HG03139 (cell line): ENCODE results near the gene MST1.

ENCODE experiments used
- ATAC-seq: cut with Tn5 transposase; IDR thresholded peaks from one replicate; pipeline ENCODE4 v1.9.1; 2021; ENCODE audit not compliant: unreplicated experiment

Gene MST1

DNA sequence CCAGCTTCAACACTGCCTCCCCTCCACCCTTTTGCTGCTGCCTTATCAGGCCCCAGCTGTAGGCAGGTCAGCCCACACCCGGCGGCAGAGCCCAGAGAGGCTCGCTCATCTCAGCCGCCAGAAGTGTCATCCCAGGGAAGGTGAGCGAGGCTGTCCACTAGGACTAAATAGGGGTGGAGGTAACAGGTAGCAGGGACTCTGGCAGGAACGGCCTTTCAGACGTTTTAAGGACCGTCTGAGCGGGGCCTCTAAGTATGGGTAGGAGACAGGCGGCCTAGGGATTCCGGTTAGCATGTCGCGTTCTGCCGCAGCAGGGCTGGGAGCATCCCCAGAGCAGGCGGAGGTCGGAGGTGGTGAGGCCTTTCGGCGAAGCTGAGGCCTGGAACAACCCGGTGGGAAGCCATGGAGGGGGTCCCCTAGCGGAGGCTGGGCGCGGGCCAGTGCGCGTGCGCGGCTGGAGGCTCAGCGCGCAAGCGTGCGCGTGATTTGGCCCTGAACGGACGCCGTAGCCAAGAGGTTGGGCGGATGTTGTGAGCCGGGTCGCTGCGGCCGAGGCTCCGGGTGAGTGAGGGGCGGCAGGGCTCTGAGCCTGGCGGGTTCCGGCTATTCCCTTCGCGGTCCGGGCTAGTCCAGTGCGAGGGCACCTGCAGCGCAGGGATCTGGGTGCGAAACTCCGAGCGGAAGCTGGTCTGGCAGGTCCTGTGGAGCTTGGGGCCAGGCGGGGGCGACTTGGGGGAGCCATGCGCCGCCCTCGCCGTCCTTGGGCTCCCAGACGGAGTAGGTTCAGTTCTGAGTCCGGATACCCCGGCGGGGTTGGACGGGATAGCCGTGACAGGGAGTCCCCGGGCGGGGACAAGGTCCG lies at the start of gene MST1, which contains the start of gene RNF123:
MST1 (minus strand) TSS at position 429 of the 862 bp plus-strand sequence. CDS start 783 bp downstream, outside the sequence.
RNF123 (plus strand) TSS at position 512 of the 862 bp plus-strand sequence. CDS start 1,609 bp downstream, outside the sequence.
- no peak for ATAC-seq

DNA sequence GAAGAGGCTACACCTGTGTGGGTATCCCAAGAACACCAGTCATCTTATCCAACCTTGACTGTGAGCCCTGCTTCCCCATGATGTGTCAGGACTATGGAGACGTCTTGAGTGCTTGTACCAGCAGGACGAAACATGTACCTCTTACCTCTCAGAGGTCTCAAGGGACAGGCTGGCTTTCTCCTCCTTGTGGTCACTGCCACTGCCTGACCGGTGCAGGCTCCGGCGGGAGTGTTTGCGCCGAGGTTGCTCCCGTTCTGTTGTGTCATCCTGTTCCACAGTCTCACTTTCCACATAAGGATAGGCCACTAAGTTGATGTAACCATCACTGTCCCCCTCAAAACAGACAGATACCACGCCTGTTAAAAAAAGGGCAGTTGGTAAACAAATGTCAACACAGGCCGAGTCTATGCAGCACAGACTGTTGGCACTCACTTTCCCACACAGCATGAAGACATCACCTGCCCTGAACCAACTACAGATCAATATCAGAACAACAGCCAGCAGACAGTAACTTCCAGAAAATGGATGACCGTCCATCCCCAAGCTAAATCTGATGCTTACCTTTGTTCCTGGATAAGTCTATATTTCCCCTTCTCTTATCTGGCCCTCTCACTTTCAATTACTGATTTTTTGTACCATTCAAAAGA lies 48.9 kb upstream of the MST1 start:
- no peak for ATAC-seq

DNA sequence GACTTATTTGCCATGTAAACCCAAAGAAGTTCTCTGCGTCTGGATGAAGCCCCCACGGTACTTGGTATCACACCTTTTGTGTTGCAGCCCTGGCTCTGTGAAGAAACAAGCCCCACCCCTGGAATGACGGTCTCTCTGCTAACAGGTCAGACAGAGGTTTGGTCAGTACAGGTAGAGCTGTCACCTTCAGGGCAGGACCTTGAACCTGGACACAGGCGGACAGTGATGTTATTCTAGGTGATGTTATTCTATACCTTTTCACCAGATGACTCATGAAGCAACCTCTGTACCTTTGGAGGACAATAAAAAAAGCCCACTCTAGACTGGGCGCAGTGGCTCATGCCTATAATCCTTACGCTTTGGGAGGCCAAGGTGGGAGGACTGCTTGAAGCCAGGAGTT lies 45.5 kb upstream of the MST1 start:
- ATAC-seq = no peak

DNA sequence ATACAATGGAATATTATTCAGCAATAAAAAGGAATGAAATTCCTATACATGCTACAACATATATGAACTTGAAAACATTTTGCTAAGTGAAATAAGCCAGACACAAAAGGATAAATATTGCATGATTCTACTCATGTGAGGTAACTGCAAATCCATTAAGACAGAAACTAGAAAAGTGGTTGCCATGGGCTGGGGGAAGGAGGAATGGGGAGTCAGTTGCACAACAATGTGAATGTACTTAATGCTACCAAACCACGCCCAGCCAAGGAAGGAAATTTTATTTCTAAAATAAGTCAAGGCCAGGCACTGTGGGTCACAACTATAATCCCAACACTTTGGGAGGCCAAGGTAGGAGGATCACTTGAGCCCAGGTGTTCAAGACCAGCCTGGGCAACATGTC lies 44.3 kb upstream of the MST1 start:
- no peak for ATAC-seq

DNA sequence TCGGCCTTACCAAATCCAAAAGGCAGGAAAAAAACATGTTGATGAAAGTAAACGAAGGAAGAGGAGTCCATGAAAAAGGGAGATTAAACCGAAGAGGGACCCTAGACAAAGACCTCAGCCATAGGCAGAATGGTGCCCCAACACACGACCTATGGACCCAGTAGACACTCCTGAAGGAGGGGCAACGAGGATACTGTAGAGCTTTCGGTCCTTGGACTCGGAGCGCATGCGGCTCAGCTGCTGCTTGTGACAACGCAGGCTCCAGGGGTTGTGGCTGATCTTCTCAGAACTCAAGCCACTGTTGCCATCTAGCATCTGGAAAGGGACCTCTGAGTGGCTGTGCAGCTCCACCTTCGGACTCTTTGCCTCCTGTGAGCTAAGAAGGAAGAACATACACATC lies 43.3 kb upstream of the MST1 start:
- ATAC-seq = no peak

DNA sequence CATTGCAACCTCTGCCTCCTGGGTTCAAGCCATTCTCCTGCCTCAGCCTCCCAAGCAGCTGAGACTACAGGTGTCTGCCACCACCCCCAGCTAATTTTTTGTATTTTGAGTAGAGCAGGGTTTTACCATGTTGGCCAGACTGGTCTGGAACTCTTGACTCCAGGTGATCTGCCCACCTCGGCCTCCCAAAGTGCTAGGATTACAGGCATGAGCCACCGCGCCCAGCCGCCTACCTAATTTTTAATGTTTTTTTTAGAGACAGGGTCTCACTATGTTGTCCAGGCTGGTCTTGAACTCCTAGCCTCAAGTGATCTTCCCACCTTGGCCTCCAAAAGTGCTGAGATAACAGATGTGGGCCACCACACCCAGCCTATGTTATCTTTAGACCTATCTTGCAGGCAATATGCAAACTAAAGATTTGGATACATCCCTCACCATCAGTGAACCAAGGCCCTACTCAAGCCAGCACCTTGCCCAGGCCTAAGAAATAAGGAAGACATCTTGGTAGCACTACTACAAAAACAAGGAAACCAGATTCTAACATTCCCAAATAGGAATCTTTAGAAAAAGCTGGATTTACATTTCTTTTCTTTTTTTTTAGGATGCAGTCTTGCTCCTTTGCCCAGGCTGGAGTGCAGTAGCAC lies 40.8 kb upstream of the MST1 start:
- no peak for ATAC-seq

DNA sequence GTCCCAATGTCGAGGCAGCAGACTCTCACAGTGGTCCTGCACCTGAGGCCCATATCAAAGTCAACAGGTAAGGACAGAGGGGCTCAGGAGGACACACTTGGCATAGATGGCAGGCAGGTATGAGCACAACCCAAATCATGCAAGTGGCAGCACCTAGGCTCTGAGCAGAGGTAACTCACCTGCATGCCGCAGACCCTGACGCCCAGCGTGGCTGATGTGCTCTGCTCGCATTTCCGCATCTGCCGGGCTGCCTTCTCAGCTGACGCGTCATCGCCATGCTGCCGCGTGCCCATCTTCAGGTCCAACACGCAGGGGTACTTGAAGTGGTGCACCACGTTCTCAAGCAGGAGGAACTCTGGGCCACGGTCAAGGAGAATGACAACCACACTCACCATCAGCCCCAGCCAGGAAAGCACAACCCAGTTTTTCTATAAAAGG lies 38.7 kb upstream of the MST1 start:
- ATAC-seq = no peak

DNA sequence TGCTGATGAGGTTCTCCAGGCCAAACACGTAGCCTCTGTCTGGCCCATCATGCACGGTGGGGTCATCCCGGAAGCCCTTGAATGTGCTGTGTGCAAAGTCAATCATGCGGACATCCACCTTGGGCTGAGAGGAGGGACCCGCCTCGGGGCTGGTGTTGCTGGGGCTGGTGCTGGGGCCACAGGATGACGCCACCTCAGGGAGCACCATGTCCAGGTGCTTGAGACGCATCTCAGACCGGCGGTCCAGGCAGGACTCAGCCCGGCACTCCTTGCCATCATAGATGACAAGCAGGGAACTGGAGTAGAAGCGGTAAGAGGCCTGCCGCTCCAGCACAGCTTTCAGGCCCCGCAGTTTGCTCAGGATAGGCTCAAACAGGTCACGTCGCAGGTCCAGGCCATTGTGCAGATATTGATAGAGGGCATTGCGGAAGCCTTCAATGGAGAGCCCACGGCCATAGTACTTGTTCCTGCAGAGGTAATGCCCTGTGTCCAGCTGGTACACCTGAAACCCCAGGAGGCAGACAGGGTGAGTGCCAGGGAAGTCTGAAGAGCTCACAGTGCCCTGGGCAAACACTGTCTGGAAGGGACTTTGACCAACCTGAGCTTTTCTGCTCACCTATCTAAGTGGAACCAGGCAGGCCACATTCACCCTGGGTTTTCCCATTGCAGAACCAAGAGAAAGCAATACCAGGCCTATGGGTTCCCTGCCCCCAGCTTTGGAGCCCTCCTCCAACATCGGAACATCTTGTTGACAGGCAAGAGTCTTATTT lies 38.1 kb upstream of the MST1 start:
- ATAC-seq = no peak

DNA sequence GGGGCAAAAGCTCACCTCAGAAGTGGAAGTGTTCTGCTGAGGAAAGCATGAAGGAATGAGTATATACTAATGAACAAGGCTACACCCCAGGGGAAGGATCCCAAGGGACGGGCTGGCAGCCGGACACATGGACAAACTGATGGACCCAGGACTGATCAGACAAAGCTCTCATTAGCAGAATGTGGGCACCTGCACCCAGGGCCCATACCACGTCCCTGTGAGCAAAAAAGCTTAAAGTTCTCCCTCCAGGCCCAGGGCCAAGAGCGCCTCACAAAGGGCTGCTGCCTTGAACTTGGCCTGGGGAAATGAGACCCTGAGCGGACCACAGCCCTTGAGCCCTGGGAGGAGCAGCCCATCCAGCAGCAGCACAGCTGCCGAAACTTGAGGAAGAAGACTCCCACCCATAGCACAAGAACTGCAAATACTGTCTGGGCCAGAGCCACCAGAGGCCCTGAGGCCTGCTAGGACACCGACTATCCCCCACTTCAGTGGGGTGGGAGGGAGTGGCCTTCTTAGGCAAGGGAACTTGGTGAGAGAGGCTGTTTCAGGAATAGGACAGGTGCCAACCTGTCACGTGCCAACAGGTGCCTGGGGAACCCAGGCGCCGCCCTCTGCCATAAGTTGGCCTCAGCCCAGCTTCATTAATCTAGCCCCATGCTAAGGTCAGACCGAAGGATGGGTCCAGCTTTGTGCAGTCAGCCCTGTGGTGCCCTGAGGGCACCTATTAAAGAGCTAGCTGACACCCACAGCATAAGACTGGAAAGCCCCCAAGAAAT lies 36.8 kb upstream of the MST1 start:
- ATAC-seq = no peak

DNA sequence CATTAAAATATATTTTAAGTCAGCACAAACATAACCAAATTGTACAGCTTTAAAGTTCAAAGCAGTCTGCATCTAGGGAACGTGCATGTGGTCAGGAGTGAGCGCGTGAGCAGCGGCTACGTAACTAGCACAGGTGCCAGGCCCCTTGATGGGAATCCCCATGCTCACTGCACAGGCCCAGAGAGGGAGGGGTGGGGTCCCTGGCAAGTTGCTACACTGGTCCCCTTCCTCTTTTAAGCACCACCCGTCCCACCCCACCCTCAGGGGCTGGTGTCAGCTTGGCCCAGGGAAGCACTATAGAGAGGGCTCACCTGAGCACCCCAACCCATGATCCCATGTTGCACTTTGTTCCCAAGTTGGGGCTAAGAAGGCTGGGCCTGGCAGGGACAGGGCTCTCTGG lies 35.3 kb upstream of the MST1 start:
- ATAC-seq = no peak

DNA sequence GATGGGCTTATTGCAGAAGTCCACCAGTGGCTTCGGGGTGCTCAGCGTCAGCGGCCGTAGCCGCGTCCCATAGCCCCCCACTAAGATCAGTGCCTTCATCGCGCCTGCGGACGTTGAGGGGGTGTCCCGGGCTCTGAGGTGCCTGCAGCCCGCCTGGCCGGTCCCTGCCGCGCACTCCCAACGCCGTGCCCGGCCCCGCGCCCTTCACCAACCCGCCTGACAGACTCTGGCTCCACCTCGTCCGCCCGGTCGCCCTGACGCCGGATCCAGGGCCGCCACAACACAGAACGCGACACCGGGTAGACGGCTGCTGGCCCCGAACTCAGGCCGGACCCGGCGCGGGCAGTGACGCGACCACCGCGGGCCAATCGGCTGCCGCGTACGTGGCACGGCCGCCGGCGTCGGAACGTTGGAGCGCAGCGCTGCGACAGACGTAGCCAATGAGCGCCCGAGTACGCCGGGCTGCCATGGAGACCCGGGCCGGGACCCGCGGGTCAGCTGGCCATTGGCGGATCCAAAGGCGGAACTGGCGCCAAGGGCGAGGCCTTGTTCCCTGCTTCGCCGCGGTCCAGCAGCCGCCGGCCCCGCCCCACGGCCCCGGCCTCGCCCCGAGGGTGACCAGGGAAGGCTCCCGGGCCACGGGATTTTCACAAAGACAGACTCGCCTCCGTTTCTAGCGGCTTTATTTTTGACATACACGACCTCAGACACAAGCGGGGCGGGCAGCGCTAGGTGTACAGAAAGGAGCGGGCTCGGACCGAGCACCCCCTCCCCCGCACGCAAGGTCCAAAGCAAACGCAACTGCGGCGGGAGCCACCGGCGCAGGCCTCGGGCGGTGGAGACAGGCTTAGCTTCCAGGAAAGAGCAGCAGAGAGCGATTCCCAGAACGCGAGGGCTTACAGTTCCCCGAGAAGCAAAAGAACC lies 34.6 kb upstream of the MST1 start, which contains the start of gene GMPPB:
GMPPB (minus strand) TSS at position 324 of the 924 bp plus-strand sequence; CDS start at position 99, 225 bp downstream.
- ATAC-seq = peak; percentile 75

DNA sequence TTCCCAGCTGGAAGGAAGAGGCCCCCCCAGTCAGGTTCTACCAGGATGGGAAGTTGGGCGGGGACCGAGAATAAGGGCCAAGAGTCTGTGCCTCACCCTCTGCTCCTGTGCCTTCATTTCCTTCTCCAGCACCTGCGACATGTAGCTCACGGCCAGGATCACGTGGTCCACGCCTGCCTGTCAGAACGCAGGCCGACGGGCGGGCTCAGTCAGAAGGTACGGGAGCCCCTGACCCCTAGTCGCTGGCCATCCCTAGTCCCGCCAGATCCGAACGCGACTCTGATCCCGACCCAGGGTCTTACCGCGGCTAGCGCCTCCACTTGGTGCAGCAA lies 34.0 kb upstream of the MST1 start:
- ATAC-seq = no peak

DNA sequence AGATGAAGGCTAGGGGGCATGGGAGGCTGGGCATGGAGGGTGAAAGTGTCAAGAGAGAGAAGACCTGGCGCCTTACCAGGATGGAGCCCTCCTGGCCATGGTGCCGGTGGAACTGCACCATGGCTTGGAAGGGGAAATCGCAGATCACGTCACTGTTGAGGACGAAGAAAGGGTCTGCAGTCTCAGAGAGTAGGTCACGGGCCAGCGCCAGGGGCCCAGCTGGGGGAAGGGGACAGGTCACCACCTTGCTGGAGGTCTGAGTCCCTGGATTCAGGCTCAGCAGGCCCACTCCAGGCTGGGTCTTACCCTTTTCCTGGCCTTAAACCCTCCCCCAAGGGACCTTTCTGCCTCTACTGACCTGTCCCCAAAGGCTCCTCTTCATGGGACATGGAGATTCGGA lies 33.6 kb upstream of the MST1 start:
- no peak for ATAC-seq

DNA sequence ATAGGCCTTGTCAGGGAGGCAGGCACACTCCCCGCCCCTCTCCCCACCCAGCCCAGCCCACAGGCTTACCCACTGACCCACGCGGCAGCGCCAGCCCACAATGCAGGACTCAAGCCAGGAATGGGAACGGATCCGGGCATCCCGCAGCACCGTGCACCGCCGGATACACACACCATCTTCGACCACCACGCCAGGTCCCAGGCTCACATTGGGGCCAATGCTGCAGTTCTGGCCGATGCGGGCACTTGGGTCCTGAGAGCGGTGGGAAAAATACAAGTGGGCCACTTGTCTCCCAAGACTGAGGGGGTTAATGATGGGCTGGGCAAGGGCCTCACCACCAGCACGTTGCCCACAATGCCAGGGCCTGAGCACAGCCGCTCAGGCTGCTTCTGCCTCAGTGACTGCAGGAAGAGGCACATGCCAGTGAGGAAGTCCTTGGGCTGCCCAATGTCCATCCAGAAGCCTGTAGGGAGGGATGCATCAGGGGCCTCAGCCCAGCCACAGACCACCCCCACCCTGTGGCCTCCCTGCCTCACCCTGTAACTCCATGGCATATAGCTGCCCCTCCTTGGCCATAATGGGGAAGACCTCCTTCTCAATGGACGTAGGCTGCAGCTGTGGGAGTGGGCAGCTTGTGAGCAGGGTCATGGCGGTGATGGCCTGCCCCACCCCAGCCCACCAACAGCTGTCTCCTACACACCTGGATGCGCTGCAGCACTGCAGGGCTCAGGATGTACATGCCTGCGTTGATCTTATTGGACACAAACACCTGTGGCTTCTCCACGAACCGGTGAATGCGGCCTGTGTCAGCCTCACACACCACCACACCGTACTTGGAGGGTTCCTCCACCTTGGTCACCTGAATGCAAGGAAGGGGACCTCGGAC lies 32.9 kb upstream of the MST1 start:
- no peak for ATAC-seq

DNA sequence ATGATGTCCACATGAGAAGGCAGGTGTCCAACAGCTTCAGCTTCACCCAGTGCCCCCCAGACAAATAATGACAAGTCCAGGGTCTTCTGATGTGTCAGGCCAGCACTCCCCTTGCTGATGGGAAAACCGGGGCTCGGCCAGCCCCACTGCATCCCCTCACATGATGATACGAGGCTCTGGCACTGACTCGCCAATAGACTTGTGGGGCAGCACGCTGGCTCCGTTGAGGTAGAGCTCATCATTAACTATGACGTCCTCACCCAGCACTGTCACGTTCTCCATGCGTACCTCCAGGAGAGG lies 32.3 kb upstream of the MST1 start:
- ATAC-seq = no peak

DNA sequence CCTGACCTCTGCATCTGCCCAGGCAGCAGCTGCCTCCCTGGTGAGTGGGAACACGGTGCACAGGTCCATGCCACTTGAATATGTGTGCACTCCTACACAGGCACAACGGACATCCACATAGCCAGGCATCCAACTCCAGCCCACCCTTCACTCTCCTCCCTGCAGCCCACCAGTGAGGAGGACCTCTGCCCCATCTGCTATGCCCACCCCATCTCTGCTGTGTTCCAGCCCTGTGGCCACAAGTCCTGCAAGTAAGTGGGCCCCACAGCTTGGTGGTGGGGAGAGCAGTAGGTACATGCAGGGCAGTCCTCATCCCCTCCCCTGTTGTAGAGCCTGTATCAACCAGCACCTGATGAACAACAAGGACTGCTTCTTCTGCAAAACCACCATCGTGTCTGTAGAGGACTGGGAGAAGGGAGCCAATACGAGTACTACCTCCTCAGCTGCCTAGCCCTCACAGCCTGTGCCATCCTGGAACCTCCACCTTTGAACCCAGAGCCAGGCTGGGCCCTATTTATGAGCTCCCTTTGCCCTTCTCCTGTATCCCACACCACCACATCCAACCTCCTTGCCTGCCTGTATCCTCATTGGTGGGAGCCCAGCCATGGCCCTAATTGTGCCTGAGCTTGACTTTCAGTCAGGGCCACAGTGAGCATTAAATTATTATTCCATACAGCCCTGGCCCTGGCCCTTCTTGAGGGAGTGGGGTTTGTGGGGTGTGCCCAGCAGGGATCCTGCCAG lies 31.8 kb upstream of the MST1 start:
- no peak for ATAC-seq

DNA sequence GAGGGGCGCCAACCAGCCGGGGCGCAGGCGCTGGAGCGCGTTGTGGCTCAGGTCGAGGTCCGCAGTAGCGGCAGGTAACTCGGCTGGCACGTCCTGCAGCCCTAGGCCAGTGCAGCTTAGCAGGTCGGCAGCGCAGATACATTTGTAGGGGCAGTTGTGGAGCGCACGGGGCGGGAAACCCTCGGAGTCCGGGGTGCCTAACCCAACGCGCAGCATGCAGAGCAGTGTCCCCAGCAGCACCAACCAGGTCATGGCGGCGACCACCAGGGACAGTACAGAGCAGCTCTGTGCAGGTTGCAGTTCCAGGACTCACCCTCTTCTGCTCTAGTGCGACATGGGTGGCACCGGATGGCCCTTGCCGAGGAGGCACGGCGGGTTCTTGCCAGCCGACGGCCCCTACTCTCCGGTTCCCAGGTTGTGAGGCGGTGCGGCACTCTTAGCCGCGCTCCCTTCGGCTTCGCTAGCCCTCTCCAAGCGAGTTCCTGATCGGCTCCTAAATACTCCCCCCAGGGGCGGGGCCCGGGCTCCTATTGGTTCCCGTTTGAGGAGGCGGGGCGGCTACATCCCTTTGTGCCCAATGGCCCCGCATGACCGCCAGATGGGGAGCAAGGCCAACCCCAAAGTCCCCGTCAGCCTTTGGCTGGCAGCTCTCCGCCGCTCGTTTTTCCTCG lies 30.1 kb upstream of the MST1 start, which contains the start of gene AMIGO3:
AMIGO3 (minus strand) TSS at position 471 of the 671 bp plus-strand sequence; CDS start at position 252, 219 bp downstream.
- ATAC-seq = peak; percentile 39
